ENCODE measurements around the gene ANKS1B. TPM values are rescaled to one million over a fixed set of nuclear protein-coding genes. Genes with fewer than 3 reads are reported as not detected.

ANKS1B gene
- total and polyA plus RNA-seq, 4 experiments from 2014 or later = 0.28 to 0.55 TPM; not detected in 2

DNA sequence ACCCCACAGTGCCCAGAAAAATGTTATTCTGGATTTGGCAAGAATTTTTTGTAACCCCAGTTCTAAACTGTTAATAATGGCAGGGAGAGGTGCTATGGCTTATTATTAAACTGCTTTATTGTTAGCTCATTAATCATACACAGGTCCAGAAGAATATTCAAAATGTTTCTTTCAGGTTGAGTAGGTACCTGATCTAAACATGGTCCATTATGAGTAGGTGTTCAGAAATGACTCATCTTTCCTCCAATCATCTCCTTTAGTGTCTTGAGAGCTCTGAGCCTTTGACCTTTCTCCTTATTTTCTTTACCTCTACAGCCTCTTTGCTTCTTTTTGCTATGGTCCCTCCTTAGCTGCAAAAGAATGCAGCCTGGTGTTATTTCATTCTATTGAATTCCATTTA lies 548.2 kb downstream of the ANKS1B start:
- H3K36me3 Mint-ChIP-seq = no peaks in the 10 kb centered on the region
- CTCF ChIA-PET (ENCODE audit: partially characterized antibody) = no interaction called here

GRCh38 chr12:99435095-99435791 lies 549.5 kb downstream of the ANKS1B start:
- no peaks in the 10 kb centered on the region for H3K36me3 Mint-ChIP-seq
- CTCF ChIA-PET (ENCODE audit: partially characterized antibody) = no interaction called here
- no peak overlapping the region for H3K4me3 ChIP-seq (ENCODE audit: low read length in 2 of 2)
- no peak overlapping the region for H3K4me3 Mint-ChIP-seq
- H3K4me1 ChIP-seq (ENCODE audit: insufficient read depth, low read length) = no peaks in the 10 kb centered on the region
- intact Hi-C loops (cut with micrococcal nuclease) = no loop called here
- no peaks in the 10 kb centered on the region for H3K9me3 ChIP-seq (ENCODE audit: control insufficient read depth in 1 of 2, low read length in 2 of 2)
- H3K4me1 Mint-ChIP-seq = no peaks in the 10 kb centered on the region
- H3K9me3 Mint-ChIP-seq = peaks cover 0 to 5% (median 4%) of the 10 kb centered on the region in 8 donors
- H3K27ac ChIP-seq (ENCODE audit: low read depth, low read length) = no peak overlapping the region
- no peaks in the 10 kb centered on the region for H3K36me3 ChIP-seq (ENCODE audit: insufficient read depth, low read length)
- H3K27me3 ChIP-seq (ENCODE audit: insufficient read depth, low read length) = no peaks in the 10 kb centered on the region
- no peak for DNase-seq
- H3K27ac Mint-ChIP-seq = no peak overlapping the region
- POLR2A ChIA-PET (ENCODE audit: partially characterized antibody) = no interaction called here
- H3K27me3 Mint-ChIP-seq = no peaks in the 10 kb centered on the region

More for the DNA sequence above, 548.2 kb downstream of the ANKS1B start:
- H3K27me3 Mint-ChIP-seq = no peaks in the 10 kb centered on the region
- Histone ChIP-seq H3K27ac (ENCODE audit: low read depth, low read length) (no peak overlapping the region), H3K27me3 (ENCODE audit: insufficient read depth, low read length) (no peaks in the 10 kb centered on the region), H3K4me1 (ENCODE audit: insufficient read depth, low read length) (no peaks in the 10 kb centered on the region), H3K36me3 (ENCODE audit: insufficient read depth, low read length) (no peaks in the 10 kb centered on the region), H3K9me3 (ENCODE audit: control insufficient read depth in 1 of 2, low read length in 2 of 2) (no peaks in the 10 kb centered on the region), H3K4me3 (ENCODE audit: low read length in 2 of 2) (no peak overlapping the region)
- no peaks in the 10 kb centered on the region for H3K4me1 Mint-ChIP-seq
- POLR2A ChIA-PET (ENCODE audit: partially characterized antibody) = no interaction called here
- H3K4me3 Mint-ChIP-seq = no peak overlapping the region
- no peak for DNase-seq
- no peak overlapping the region for H3K27ac Mint-ChIP-seq
- H3K9me3 Mint-ChIP-seq = peaks cover 0 to 7% (median 4%) of the 10 kb centered on the region in 8 donors
- intact Hi-C loops (cut with micrococcal nuclease) = no loop called here

DNA sequence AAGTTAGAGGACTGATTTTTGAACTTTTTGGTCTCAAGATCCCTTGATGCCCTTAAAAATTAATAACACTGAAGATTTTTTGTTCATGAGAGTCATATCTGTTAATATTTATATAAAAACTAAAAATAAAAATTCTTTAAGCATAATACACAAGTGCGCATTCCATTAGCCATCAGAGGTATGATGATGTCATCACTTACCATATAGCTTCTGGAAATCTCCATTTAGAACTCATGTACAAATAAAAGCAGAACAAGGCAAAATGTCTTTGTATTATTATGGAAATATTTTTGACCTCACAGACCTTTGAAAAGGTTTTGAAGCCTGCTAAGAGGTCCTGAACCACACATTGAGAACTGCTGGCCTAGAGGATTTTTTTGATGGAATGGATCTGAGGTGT lies 551.6 kb downstream of the ANKS1B start:
- H3K4me1 ChIP-seq (ENCODE audit: insufficient read depth, low read length) = no peaks in the 10 kb centered on the region
- Mint-ChIP-seq H3K4me1 (no peaks in the 10 kb centered on the region), H3K4me3 (no peak overlapping the region), H3K9me3 (peaks cover 0 to 8% (median 4%) of the 10 kb centered on the region in 8 donors), H3K27me3 (no peaks in the 10 kb centered on the region), H3K36me3 (no peaks in the 10 kb centered on the region), H3K27ac (no peak overlapping the region)
- H3K9me3 ChIP-seq (ENCODE audit: control insufficient read depth in 1 of 2, low read length in 2 of 2) = no peaks in the 10 kb centered on the region
- no peak overlapping the region for H3K27ac ChIP-seq (ENCODE audit: low read depth, low read length)
- DNase-seq = no peak
- POLR2A ChIA-PET (ENCODE audit: partially characterized antibody) = no interaction called here
- H3K27me3 ChIP-seq (ENCODE audit: insufficient read depth, low read length) = no peaks in the 10 kb centered on the region
- CTCF ChIA-PET (ENCODE audit: partially characterized antibody) = no interaction called here
- no peaks in the 10 kb centered on the region for H3K36me3 ChIP-seq (ENCODE audit: insufficient read depth, low read length)
- intact Hi-C loops (cut with micrococcal nuclease) = no loop called here
- H3K4me3 ChIP-seq (ENCODE audit: low read length in 2 of 2) = no peak overlapping the region

GRCh38 chr12:99431203-99431602 lies 553.5 kb downstream of the ANKS1B start:
- Histone ChIP-seq H3K9me3 (ENCODE audit: control insufficient read depth in 1 of 2, low read length in 2 of 2) (no peaks in the 10 kb centered on the region), H3K4me1 (ENCODE audit: insufficient read depth, low read length) (no peaks in the 10 kb centered on the region), H3K36me3 (ENCODE audit: insufficient read depth, low read length) (no peaks in the 10 kb centered on the region), H3K4me3 (ENCODE audit: low read length in 2 of 2) (no peak overlapping the region), H3K27me3 (ENCODE audit: insufficient read depth, low read length) (no peaks in the 10 kb centered on the region), H3K27ac (ENCODE audit: low read depth, low read length) (no peak overlapping the region)
- peaks cover 2 to 11% (median 4%) of the 10 kb centered on the region in 8 donors for H3K9me3 Mint-ChIP-seq
- no peaks in the 10 kb centered on the region for H3K4me1 Mint-ChIP-seq
- H3K36me3 Mint-ChIP-seq = no peaks in the 10 kb centered on the region
- ChIA-PET POLR2A (ENCODE audit: partially characterized antibody) (no interaction called here), CTCF (ENCODE audit: partially characterized antibody) (no interaction called here)
- H3K4me3 Mint-ChIP-seq = no peak overlapping the region
- intact Hi-C loops (cut with micrococcal nuclease) = no loop called here
- DNase-seq = no peak
- no peaks in the 10 kb centered on the region for H3K27me3 Mint-ChIP-seq
- H3K27ac Mint-ChIP-seq = no peak overlapping the region

DNA sequence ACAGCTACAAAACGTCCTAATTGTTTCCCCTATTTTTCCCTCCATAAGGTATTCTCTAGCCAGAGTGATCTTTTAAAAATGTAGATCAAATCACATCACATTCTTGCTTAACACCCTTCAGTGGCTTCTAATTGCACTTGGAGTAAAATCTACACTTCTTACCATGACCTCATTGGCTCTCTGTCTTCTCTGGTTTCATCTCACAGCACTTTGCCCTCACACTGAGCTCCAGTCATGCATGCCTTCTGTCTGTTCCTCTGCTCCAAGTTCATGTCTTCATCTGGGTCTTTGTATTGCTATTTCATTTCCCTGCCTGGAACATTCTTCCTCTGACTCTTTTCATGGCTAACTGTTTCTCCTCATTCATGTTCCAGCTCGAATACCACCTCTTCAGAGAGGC lies 557.6 kb downstream of the ANKS1B start:
- H3K27me3 Mint-ChIP-seq = no peaks in the 10 kb centered on the region
- no peak overlapping the region for H3K4me3 ChIP-seq (ENCODE audit: low read length in 2 of 2)
- H3K27ac ChIP-seq (ENCODE audit: low read depth, low read length) = no peak overlapping the region
- peaks cover 0 to 10% (median 3%) of the 10 kb centered on the region in 8 donors for H3K9me3 Mint-ChIP-seq
- H3K9me3 ChIP-seq (ENCODE audit: control insufficient read depth in 1 of 2, low read length in 2 of 2) = no peaks in the 10 kb centered on the region
- no peaks in the 10 kb centered on the region for H3K36me3 Mint-ChIP-seq
- H3K4me1 Mint-ChIP-seq = no peaks in the 10 kb centered on the region
- intact Hi-C loops (cut with micrococcal nuclease) = no loop called here
- no peak overlapping the region for H3K4me3 Mint-ChIP-seq
- no peaks in the 10 kb centered on the region for H3K36me3 ChIP-seq (ENCODE audit: insufficient read depth, low read length)
- ChIA-PET POLR2A (ENCODE audit: partially characterized antibody) (no interaction called here), CTCF (ENCODE audit: partially characterized antibody) (no interaction called here)
- no peaks in the 10 kb centered on the region for H3K4me1 ChIP-seq (ENCODE audit: insufficient read depth, low read length)
- no peak for DNase-seq
- H3K27me3 ChIP-seq (ENCODE audit: insufficient read depth, low read length) = no peaks in the 10 kb centered on the region
- H3K27ac Mint-ChIP-seq = no peak overlapping the region

DNA sequence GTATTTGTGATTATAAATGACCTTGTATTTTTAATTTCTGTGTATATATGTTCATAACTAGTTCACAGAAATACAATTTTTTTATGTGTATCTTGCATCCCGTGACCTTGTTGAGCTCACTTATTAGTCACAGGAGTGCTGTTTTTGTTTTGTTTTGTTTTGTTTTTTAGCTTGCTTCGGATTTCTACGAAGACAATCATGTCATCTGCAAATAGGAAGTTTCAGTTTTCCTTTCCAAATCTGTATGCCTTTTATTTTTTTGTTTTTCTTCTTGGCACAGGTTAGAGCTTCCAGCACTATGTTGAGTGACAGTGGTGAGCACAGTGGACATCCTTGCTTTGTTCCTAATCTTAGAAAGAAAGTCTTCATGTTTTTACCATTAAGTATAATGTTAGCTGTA lies 566.4 kb downstream of the ANKS1B start:
- DNase-seq = no peak
- H3K36me3 Mint-ChIP-seq = no peaks in the 10 kb centered on the region
- H3K4me3 Mint-ChIP-seq = no peak overlapping the region
- H3K4me3 ChIP-seq (ENCODE audit: low read length in 2 of 2) = no peak overlapping the region
- H3K36me3 ChIP-seq (ENCODE audit: insufficient read depth, low read length) = no peaks in the 10 kb centered on the region
- no peaks in the 10 kb centered on the region for H3K4me1 ChIP-seq (ENCODE audit: insufficient read depth, low read length)
- no peaks in the 10 kb centered on the region for H3K9me3 ChIP-seq (ENCODE audit: control insufficient read depth in 1 of 2, low read length in 2 of 2)
- intact Hi-C loops (cut with micrococcal nuclease) = no loop called here
- no peak overlapping the region for H3K27ac ChIP-seq (ENCODE audit: low read depth, low read length)
- peaks cover 0 to 15% (median 6%) of the 10 kb centered on the region in 8 donors for H3K9me3 Mint-ChIP-seq
- no peaks in the 10 kb centered on the region for H3K27me3 ChIP-seq (ENCODE audit: insufficient read depth, low read length)
- no peaks in the 10 kb centered on the region for H3K27me3 Mint-ChIP-seq
- CTCF ChIA-PET (ENCODE audit: partially characterized antibody) = no interaction called here
- no peak overlapping the region for H3K27ac Mint-ChIP-seq
- no peaks in the 10 kb centered on the region for H3K4me1 Mint-ChIP-seq
- POLR2A ChIA-PET (ENCODE audit: partially characterized antibody) = no interaction called here

GRCh38 chr12:99413751-99414150 lies 571.0 kb downstream of the ANKS1B start:
- intact Hi-C loops (cut with micrococcal nuclease) = no loop called here
- H3K9me3 Mint-ChIP-seq = peaks cover 3 to 22% (median 9%) of the 10 kb centered on the region in 8 donors
- Histone ChIP-seq H3K27me3 (ENCODE audit: insufficient read depth, low read length) (no peaks in the 10 kb centered on the region), H3K4me3 (ENCODE audit: low read length in 2 of 2) (no peak overlapping the region), H3K9me3 (ENCODE audit: control insufficient read depth in 1 of 2, low read length in 2 of 2) (no peaks in the 10 kb centered on the region), H3K4me1 (ENCODE audit: insufficient read depth, low read length) (no peaks in the 10 kb centered on the region), H3K27ac (ENCODE audit: low read depth, low read length) (no peak overlapping the region), H3K36me3 (ENCODE audit: insufficient read depth, low read length) (no peaks in the 10 kb centered on the region)
- ChIA-PET POLR2A (ENCODE audit: partially characterized antibody) (no interaction called here), CTCF (ENCODE audit: partially characterized antibody) (no interaction called here)
- no peaks in the 10 kb centered on the region for H3K27me3 Mint-ChIP-seq
- H3K4me3 Mint-ChIP-seq = no peak overlapping the region
- no peaks in the 10 kb centered on the region for H3K4me1 Mint-ChIP-seq
- H3K27ac Mint-ChIP-seq = no peak overlapping the region
- DNase-seq = no peak
- no peaks in the 10 kb centered on the region for H3K36me3 Mint-ChIP-seq

DNA sequence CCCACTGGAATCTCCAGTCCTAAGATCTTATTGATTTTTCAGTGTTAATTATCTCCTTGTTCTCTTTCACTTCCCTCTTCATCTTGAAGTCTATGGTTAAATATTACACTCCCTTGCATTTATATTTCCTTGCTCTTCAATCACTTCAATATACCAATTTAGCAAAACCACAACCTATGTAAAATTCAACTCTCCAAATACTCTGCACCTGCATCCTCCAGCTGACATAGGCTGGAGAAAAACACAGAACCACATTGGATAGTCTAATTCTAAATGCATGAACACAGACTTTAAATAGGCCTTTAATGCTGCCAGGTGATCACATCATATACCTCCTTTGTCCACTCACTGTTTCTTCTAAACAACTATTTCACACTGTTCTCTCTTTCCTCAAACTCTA lies 591.0 kb downstream of the ANKS1B start:
- H3K36me3 Mint-ChIP-seq = no peaks in the 10 kb centered on the region
- CTCF ChIA-PET (ENCODE audit: partially characterized antibody) = no interaction called here
- Histone ChIP-seq H3K4me3 (ENCODE audit: low read length in 2 of 2) (no peak overlapping the region), H3K4me1 (ENCODE audit: insufficient read depth, low read length) (no peaks in the 10 kb centered on the region), H3K9me3 (ENCODE audit: control insufficient read depth in 1 of 2, low read length in 2 of 2) (no peaks in the 10 kb centered on the region), H3K27me3 (ENCODE audit: insufficient read depth, low read length) (no peaks in the 10 kb centered on the region), H3K36me3 (ENCODE audit: insufficient read depth, low read length) (no peaks in the 10 kb centered on the region), H3K27ac (ENCODE audit: low read depth, low read length) (no peak overlapping the region)
- intact Hi-C loops (cut with micrococcal nuclease) = no loop called here
- DNase-seq = no peak
- H3K4me3 Mint-ChIP-seq = no peak overlapping the region
- H3K27ac Mint-ChIP-seq = no peak overlapping the region
- no peaks in the 10 kb centered on the region for H3K27me3 Mint-ChIP-seq
- H3K9me3 Mint-ChIP-seq = peaks cover 0 to 12% (median 0%) of the 10 kb centered on the region in 8 donors
- H3K4me1 Mint-ChIP-seq = no peaks in the 10 kb centered on the region
- POLR2A ChIA-PET (ENCODE audit: partially characterized antibody) = no interaction called here

All from CD4-positive, alpha-beta memory T cell (primary cell).